Activated CD8-positive, alpha-beta T cell treated with anti-CD3 and anti-CD28 coated beads for 36 hours (primary cell): Measurements from ENCODE around the gene RPRD2. TPM values are rescaled to one million over a fixed set of nuclear protein-coding genes. Genes with fewer than 3 reads are reported as not detected.

Experiments used
- ATAC-seq: fragments of 200-7000 bp; cut with Tn5 transposase; one replicate; pipeline ENCODE4 v1.10.0; 2021; ENCODE audit warnings: mild to moderate bottlenecking, moderate library complexity
- CTCF ChIA-PET: fragments of 350-600 bp; sonication (Branson Sonifier 250); formaldehyde crosslinking; loops from one replicate; lab custom pipeline; 2021; ENCODE audit warnings: antibody characterized with exemption; lab: Charles Lee
- POLR2A ChIA-PET: fragments of 350-600 bp; sonication (Branson Sonifier 250); formaldehyde crosslinking; loops from one replicate; lab custom pipeline; 2021; ENCODE audit warnings: antibody characterized with exemption; lab: Charles Lee
- DNase-seq: peaks from one replicate; pipeline ENCODE4 v3.0.0-alpha.2; 2020
- H3K27ac Mint-ChIP-seq: one replicate; pipeline ENCODE4 v1.8.0; 2021; ENCODE audit warnings: mild to moderate bottlenecking, mixed read lengths
- H3K27me3 Mint-ChIP-seq: one replicate; pipeline ENCODE4 v1.8.0; 2021; ENCODE audit warnings: mixed read lengths
- H3K36me3 Mint-ChIP-seq: one replicate; pipeline ENCODE4 v1.8.0; 2021; ENCODE audit warnings: low read depth, mixed read lengths
- H3K4me1 Mint-ChIP-seq: one replicate; pipeline ENCODE4 v1.8.0; 2021; ENCODE audit warnings: low read depth, mixed read lengths
- H3K4me3 Mint-ChIP-seq: one replicate; pipeline ENCODE4 v1.8.0; 2021; ENCODE audit warnings: mild to moderate bottlenecking, moderate library complexity, mixed read lengths
- H3K9me3 Mint-ChIP-seq: one replicate; pipeline ENCODE4 v1.8.0; 2021; ENCODE audit warnings: mixed read lengths
- intact Hi-C: fragments of 100-400 bp; cut with micrococcal nuclease; formaldehyde crosslinking; loops from one replicate; pipeline ENCODE4 v1.10.0; 2022
- microRNA-seq: library from miRNA; unstranded; fragments of <30 nt; microRNA quantifications from one replicate; pipeline ENCODE4 v1.2.0, GENCODE V29; 2022; ENCODE audit warnings: borderline microRNAs expressed, borderline replicate concordance
- total RNA-seq, 2 experiments: library from RNA; stranded (reverse); gene quantifications; one replicate each; pipeline ENCODE4 v1.2.3, GENCODE V29; 2021
- TF ChIP-seq, protein P1 (sequence below): fragments of 200-600 bp; IDR thresholded peaks from one replicate; pipeline ENCODE4 v1.8.0; 2022; ENCODE audit warnings: antibody characterized with exemption, mild to moderate bottlenecking

Gene RPRD2
- total RNA-seq, 2 experiments from 2014 or later: 17.6 to 19.4 TPM

DNA sequence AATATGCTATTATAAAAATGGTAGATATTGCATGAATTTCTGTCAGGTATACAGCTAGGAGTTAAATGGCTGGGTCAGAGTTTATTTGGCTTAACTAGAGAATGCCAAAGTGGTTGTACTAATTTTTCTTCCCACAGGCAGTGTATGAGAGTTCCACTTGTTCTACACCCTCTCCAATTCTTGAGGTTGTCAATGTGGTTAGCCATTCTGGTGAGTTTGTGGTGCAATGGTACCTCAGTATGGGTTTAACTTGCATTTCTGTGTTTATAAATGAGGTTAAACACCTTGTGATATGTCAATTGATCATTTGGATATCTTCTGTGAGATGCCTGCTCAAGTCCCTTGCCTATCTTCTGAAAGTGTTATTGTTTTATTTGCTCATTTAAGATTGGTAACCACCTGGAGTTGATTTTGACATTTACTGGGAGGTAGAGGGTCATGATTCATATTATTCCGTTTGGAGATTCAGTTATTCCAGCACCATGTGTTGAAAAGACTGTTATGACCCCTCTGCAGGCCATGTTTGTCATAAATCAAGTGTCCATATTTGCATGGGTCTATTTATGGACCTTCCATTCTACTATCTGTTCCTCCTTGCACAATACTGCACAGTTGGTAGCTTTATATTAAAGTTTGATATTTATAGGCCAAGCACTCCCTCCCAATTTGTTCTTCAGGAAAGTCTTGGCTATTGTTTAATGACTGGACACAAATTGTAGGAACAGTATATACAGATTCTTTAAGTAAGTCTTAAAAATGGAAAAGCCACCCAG lies 157.4 kb downstream of the RPRD2 start:
- peaks cover 5% of the 10 kb centered on the region for H3K4me1 Mint-ChIP-seq

DNA sequence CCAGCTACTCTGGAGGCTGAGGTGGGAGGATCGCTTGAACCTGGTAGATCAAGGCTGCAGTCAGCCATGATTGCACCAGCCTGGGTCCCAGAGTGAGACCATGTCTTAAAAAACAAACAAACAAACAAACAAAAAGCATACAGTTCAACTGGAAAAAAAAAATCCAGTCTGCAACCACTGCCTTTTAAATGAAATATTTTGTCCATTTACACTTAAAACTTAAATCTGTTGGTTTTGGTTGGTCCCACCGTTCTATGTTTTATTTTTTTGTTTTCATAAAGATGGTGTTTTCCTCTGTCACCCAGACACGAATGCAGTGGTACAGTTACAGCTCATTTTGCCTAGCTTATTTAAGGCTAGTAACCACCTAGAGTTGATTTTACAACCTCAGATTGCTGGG lies 161.4 kb downstream of the RPRD2 start:
- no peak overlapping the region for H3K4me3 Mint-ChIP-seq
- ChIA-PET CTCF (no interaction called here), POLR2A (interaction anchor here (0.5 kb wide), 1 partner anchor 63 kb away, joined by 3 read pairs; no protein-coding TSS in a partner anchor)
- no peaks in the 10 kb centered on the region for H3K27me3 Mint-ChIP-seq
- no peaks in the 10 kb centered on the region for H3K4me1 Mint-ChIP-seq
- TF ChIP-seq, protein P1, sequence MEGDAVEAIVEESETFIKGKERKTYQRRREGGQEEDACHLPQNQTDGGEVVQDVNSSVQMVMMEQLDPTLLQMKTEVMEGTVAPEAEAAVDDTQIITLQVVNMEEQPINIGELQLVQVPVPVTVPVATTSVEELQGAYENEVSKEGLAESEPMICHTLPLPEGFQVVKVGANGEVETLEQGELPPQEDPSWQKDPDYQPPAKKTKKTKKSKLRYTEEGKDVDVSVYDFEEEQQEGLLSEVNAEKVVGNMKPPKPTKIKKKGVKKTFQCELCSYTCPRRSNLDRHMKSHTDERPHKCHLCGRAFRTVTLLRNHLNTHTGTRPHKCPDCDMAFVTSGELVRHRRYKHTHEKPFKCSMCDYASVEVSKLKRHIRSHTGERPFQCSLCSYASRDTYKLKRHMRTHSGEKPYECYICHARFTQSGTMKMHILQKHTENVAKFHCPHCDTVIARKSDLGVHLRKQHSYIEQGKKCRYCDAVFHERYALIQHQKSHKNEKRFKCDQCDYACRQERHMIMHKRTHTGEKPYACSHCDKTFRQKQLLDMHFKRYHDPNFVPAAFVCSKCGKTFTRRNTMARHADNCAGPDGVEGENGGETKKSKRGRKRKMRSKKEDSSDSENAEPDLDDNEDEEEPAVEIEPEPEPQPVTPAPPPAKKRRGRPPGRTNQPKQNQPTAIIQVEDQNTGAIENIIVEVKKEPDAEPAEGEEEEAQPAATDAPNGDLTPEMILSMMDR: no peak
- no peak for ATAC-seq
- no peak overlapping the region for H3K27ac Mint-ChIP-seq
- H3K36me3 Mint-ChIP-seq: no peaks in the 10 kb centered on the region
- no peak for DNase-seq
- intact Hi-C loops: no loop called here
- no peaks in the 10 kb centered on the region for H3K9me3 Mint-ChIP-seq

More for the DNA sequence above, 157.4 kb downstream of the RPRD2 start:
- CTCF ChIA-PET: interaction anchor here (4.8 kb wide), 1 partner anchor 11 kb away, joined by 22 read pairs; no protein-coding TSS in a partner anchor
- no peaks in the 10 kb centered on the region for H3K9me3 Mint-ChIP-seq
- H3K27me3 Mint-ChIP-seq: no peaks in the 10 kb centered on the region
- ATAC-seq (no peak), DNase-seq (no peak)
- no peak overlapping the region for H3K4me3 Mint-ChIP-seq
- TF ChIP-seq, protein P1: no peak
- intact Hi-C loops: no loop called here
- H3K36me3 Mint-ChIP-seq: no peaks in the 10 kb centered on the region
- POLR2A ChIA-PET: no interaction called here
- H3K27ac Mint-ChIP-seq: no peak overlapping the region

Small RNAs within 50 kb of the gene (microRNA-seq; reads per million reads assigned to microRNA genes)
- gene MIR6878: not detected

Other genes starting within 250 kb of the RPRD2 start
- gene PLEKHO1, start 214.2 kb upstream of the RPRD2 start, total RNA-seq: 10 to 100 TPM; 18.2 to 19.0 TPM
- gene ANP32E, start 128.0 kb upstream of the RPRD2 start, total RNA-seq: 100 to 1,000 TPM; 174 to 185 TPM
- not detected for gene CA14, start 106.4 kb upstream of the RPRD2 start, total RNA-seq
- 10 to 100 TPM; 83.7 to 87.4 TPM for gene APH1A, start 95.1 kb upstream of the RPRD2 start, total RNA-seq
- gene C1orf54, start 91.4 kb upstream of the RPRD2 start, total RNA-seq: 1 to 10 TPM in 1 of 2 experiments, under 1 TPM in 1; 0.90 to 1.3 TPM
- gene CIART, start 81.6 kb upstream of the RPRD2 start, total RNA-seq: 1 to 10 TPM; 3.6 to 5.1 TPM
- gene MRPS21, start 70.3 kb upstream of the RPRD2 start, total RNA-seq: 10 to 100 TPM; 73.4 to 81.9 TPM
- 10 to 100 TPM; 55.4 to 55.7 TPM for gene PRPF3, start 42.6 kb upstream of the RPRD2 start, total RNA-seq
- gene TARS2, start 123.3 kb downstream of the RPRD2 start, total RNA-seq: 10 to 100 TPM; 43.3 to 44.5 TPM
- gene ECM1, start 144.0 kb downstream of the RPRD2 start, total RNA-seq: under 1 TPM; 0.74 to 0.81 TPM
- not detected for gene FALEC, start 151.6 kb downstream of the RPRD2 start, total RNA-seq
- under 1 TPM; 0.11 to 0.20 TPM for gene ADAMTSL4, start 185.3 kb downstream of the RPRD2 start, total RNA-seq
- gene MCL1, start 215.5 kb downstream of the RPRD2 start, total RNA-seq: 100 to 1,000 TPM; 207 TPM